RWPE2 (cell line): ENCODE results near the gene CYP4F3.
A peak's percentile ranks its signal among the peaks of the same experiment; 100 is the strongest.

Source experiments
- ATAC-seq: fragments of 200-7000 bp; cut with Tn5 transposase; 3 replicates; pipeline ENCODE4 v1.9.1; 2021; ENCODE audit warnings: low read depth
- DNase-seq: peaks from one replicate; pipeline ENCODE4 v3.0.0-alpha.2; 2020; ENCODE audit warnings: low spot score
- H3K27ac ChIP-seq: fragments of 450-650 bp; 2 replicates; pipeline ENCODE4 v1.5.1; 2017; ENCODE audit warnings: mild to moderate bottlenecking; ENCODE audit not compliant: poor library complexity, severe bottlenecking
- H3K27me3 ChIP-seq: fragments of 250-450 bp; sonication (Bioruptor Pico); 2 replicates; pipeline ENCODE4 v1.5.1; 2021; ENCODE audit warnings: mild to moderate bottlenecking, moderate library complexity; ENCODE audit not compliant: insufficient read depth, poor library complexity, severe bottlenecking
- H3K36me3 ChIP-seq: fragments of 250-450 bp; sonication (Bioruptor Pico); 2 replicates; pipeline ENCODE4 v1.5.1; 2020; ENCODE audit warnings: low read depth, mild to moderate bottlenecking, moderate library complexity
- H3K4me1 ChIP-seq: fragments of 250-450 bp; sonication (Bioruptor Pico); 2 replicates; pipeline ENCODE4 v1.5.1; 2021; ENCODE audit warnings: mild to moderate bottlenecking, moderate library complexity; ENCODE audit not compliant: insufficient read depth, poor library complexity, severe bottlenecking
- H3K4me3 ChIP-seq: fragments of 250-450 bp; sonication (Bioruptor Pico); 2 replicates; pipeline ENCODE4 v1.5.1; 2021; ENCODE audit warnings: mild to moderate bottlenecking, moderate library complexity; ENCODE audit not compliant: severe bottlenecking
- H3K9me3 ChIP-seq: fragments of 250-450 bp; sonication (Bioruptor Pico); 2 replicates; pipeline ENCODE4 v1.5.1; 2021; ENCODE audit warnings: mild to moderate bottlenecking, moderate library complexity; ENCODE audit not compliant: severe bottlenecking
- CTCF ChIP-seq: fragments of 450-650 bp; IDR thresholded peaks from one replicate; pipeline ENCODE4 v1.5.1; 2017; ENCODE audit warnings: mild to moderate bottlenecking, moderate library complexity; ENCODE audit not compliant: poor library complexity, severe bottlenecking

Gene CYP4F3

DNA sequence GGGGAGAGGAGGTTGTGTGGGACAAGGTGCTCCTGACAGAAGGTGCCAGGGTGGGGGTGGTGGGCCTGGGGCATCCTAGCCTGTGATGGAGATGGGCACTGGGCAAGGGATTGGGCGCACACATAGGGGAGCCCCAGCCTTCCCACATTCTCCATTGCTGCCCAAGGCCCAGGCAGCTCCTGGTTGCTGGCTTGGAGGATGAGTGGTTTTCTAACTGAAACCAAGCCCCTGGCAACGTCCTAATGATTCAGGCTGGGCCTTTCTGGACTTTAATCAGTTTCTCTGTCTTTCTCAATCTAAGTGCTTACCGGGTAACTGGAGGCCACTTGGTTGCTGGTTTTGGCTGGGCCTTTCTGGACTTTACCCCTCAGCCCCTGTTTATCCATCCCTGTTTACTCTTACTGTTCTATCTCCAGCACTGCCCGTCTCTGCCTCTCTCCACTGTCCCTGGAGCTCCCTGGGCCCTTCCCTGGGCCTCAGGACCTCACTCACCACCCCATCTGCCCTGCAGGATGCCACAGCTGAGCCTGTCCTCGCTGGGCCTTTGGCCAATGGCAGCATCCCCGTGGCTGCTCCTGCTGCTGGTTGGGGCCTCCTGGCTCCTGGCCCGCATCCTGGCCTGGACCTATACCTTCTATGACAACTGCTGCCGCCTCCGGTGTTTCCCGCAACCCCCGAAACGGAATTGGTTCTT, 354 bp downstream of the CYP4F3 start:
- Histone ChIP-seq H3K36me3 (no peaks in the 10 kb centered on the region), H3K9me3 (no peaks in the 10 kb centered on the region), H3K27me3 (no peaks in the 10 kb centered on the region), H3K4me1 (peaks cover 3% of the 10 kb centered on the region), H3K4me3 (no peak overlapping the region), H3K27ac (no peak overlapping the region)
- DNase-seq (no peak), ATAC-seq (peak; percentile 55)
- TF ChIP-seq CTCF: no peak

DNA sequence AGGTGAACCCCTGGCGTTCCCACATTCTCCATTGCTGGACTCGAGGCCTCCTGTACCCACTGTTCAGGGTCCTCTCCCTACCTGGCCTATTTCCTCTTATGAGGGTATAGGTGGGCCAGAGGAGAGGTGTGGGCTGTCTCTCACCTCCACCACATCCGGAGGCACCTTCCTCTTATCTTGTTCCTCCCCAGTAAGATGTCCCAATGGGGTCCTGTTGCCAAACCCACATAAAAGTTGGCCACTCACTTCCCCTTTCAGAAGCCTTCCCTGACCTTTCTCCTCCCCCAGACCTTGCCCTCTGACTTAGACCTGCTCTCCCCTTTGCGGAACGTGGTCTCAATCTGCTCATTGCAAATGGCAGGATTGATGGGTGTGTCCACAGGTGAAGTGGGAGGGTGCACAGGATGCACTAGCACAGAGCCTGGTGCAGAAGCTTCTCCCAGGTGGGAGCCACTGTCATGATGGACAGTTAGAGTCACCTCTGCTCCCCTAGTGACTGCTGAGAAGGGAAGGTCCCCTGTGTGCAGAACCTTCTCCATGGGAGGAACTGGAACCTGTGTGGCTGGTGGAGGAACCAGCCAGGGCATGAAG, 1.3 kb downstream of the CYP4F3 start:
- Histone ChIP-seq H3K27me3 (no peaks in the 10 kb centered on the region), H3K27ac (no peak overlapping the region), H3K4me3 (no peak overlapping the region), H3K36me3 (no peaks in the 10 kb centered on the region), H3K4me1 (peaks cover 3% of the 10 kb centered on the region), H3K9me3 (no peaks in the 10 kb centered on the region)
- no peak for TF ChIP-seq CTCF
- DNase-seq: no peak
- no peak for ATAC-seq

DNA sequence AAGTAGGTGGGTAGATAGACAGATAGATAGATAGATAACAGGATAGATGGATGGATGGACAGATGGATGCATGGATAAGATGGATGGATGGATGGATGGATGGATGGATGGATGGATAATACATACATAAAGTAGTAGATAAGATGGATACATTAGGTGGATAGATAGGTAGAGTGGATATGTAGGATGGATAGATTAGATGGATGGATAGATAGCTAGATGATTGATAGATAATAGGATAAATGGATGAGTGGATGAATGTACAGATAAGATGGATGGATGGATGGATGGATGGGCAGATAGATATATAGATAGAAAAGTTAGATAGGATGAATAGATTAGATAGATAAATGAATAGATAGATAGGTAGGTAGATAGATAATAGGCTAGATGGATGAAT, 2.1 kb downstream of the CYP4F3 start:
- no peak for DNase-seq
- no peaks in the 10 kb centered on the region for H3K9me3 ChIP-seq
- H3K4me1 ChIP-seq: peaks cover 3% of the 10 kb centered on the region
- no peaks in the 10 kb centered on the region for H3K36me3 ChIP-seq
- ATAC-seq: no peak
- no peaks in the 10 kb centered on the region for H3K27me3 ChIP-seq
- H3K27ac ChIP-seq: no peak overlapping the region
- no peak for TF ChIP-seq CTCF
- no peak overlapping the region for H3K4me3 ChIP-seq

DNA sequence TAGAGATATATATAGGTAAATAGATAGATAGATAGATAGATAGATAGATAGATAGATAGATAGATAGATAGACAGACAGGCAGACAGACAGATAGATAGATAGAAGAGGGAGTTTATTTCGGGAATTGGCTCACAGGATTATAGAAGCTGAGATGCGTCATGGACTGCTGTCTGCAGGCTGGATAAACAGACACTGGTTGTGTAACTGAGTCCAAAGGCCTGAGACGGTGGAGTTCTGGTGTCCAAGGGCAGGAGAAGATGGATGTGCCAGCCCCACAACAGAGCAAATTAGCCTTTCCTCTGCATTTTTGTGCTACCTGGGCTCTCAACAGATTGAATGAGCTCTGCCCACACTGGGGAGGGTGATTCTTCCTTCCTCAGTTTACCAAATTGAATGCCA, 2.7 kb downstream of the CYP4F3 start:
- DNase-seq: no peak
- no peak overlapping the region for H3K27ac ChIP-seq
- H3K27me3 ChIP-seq: no peaks in the 10 kb centered on the region
- no peaks in the 10 kb centered on the region for H3K9me3 ChIP-seq
- H3K4me3 ChIP-seq: no peak overlapping the region
- no peak for ATAC-seq
- no peak for TF ChIP-seq CTCF
- peaks cover 3% of the 10 kb centered on the region for H3K4me1 ChIP-seq
- no peaks in the 10 kb centered on the region for H3K36me3 ChIP-seq

DNA sequence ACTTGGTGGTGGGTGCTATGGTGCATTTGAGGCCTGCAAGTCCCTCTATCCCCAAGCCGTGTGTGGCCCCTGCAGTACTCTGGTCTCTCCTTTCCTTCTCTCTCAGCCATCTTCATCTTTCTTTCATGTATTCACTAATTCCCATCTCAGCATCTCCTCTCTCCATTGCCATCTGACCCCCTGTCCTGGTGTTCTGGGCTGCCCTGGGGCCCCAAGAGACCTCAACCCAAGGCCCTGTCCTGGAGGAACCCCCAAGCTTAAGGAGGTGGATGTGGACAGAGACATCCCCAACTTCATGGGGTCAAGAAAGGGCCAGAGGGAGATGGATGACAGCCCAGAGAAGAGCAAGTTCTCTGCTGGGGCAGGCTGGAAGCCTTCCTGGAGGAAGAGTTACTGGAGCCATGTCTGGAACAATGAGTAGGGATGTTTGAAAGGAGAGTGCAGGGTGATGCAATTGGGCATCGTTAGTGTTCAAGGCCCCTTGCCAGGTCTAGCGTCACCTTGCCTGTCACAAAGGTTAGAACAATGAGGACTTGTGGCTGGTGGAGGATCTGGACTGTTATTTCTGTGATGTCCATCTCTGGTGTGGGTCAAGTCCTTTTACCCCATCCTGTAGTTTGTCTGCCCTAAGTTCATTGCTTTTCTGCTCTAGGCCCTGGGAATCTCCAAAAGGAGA, 3.5 kb downstream of the CYP4F3 start:
- Histone ChIP-seq H3K27me3 (no peaks in the 10 kb centered on the region), H3K4me3 (no peak overlapping the region), H3K27ac (no peak overlapping the region), H3K4me1 (peaks cover 3% of the 10 kb centered on the region), H3K9me3 (no peaks in the 10 kb centered on the region), H3K36me3 (no peaks in the 10 kb centered on the region)
- DNase-seq (no peak), ATAC-seq (no peak)
- no peak for TF ChIP-seq CTCF
